Ascending aorta (tissue), 2 donors: ENCODE data around the gene CHIC2. TPM values are rescaled to one million over a fixed set of nuclear protein-coding genes. Genes with fewer than 3 reads are reported as not detected.

Experiments
- DNase-seq, 2 donors: peaks; one replicate each; pipeline ENCODE4 v3.0.0-alpha.2; 2019; ENCODE audit warnings: low spot score in 2 of 2
- H3K27ac ChIP-seq, 2 donors: fragments of 200-600 bp; sonication (generic); one replicate each; pipeline ENCODE4 v1.5.1; 2016 to 2017; ENCODE audit warnings: mild to moderate bottlenecking in 1 of 2
- H3K27me3 ChIP-seq: fragments of 200-600 bp; sonication (generic); one replicate; pipeline ENCODE4 v1.5.1; 2017
- H3K36me3 ChIP-seq, 2 donors: fragments of 200-600 bp; sonication (generic); one replicate each; pipeline ENCODE4 v1.5.1; 2016
- H3K4me1 ChIP-seq, 2 donors: fragments of 200-600 bp; sonication (generic); one replicate each; pipeline ENCODE4 v1.5.1; 2016 to 2017; ENCODE audit warnings: mild to moderate bottlenecking in 1 of 2
- H3K4me3 ChIP-seq, 2 donors: fragments of 200-600 bp; sonication (generic); one replicate each; pipeline ENCODE4 v1.5.1; 2016 to 2017; ENCODE audit warnings: mild to moderate bottlenecking in 1 of 2
- H3K9me3 ChIP-seq, 2 donors: fragments of 200-600 bp; sonication (generic); one replicate each; pipeline ENCODE4 v1.5.1; 2016
- CTCF ChIP-seq, 3 experiments: fragments of 200-600 bp in 2 of 3; fragments of 450-650 bp in 1 of 3; sonication (generic) in 2 of 3; IDR thresholded peaks; one replicate each; pipeline ENCODE4 v1.5.1; 2016 to 2019; ENCODE audit warnings: antibody characterized with exemption in 3 of 3, mild to moderate bottlenecking in 1 of 3, moderate library complexity in 1 of 3
- intact Hi-C: fragments of 100-400 bp; cut with DNase I; formaldehyde crosslinking; loops from one replicate; pipeline ENCODE4 v1.15.1; 2023
- total RNA-seq: library from RNA; depleted of rRNA; stranded (reverse); fragments of >200 nt; gene quantifications from one replicate; pipeline ENCODE4 v1.1.0, GENCODE V29; 2016

The CHIC2 gene
- total RNA-seq, 1 donor from 2014 or later = 34.1 TPM

DNA sequence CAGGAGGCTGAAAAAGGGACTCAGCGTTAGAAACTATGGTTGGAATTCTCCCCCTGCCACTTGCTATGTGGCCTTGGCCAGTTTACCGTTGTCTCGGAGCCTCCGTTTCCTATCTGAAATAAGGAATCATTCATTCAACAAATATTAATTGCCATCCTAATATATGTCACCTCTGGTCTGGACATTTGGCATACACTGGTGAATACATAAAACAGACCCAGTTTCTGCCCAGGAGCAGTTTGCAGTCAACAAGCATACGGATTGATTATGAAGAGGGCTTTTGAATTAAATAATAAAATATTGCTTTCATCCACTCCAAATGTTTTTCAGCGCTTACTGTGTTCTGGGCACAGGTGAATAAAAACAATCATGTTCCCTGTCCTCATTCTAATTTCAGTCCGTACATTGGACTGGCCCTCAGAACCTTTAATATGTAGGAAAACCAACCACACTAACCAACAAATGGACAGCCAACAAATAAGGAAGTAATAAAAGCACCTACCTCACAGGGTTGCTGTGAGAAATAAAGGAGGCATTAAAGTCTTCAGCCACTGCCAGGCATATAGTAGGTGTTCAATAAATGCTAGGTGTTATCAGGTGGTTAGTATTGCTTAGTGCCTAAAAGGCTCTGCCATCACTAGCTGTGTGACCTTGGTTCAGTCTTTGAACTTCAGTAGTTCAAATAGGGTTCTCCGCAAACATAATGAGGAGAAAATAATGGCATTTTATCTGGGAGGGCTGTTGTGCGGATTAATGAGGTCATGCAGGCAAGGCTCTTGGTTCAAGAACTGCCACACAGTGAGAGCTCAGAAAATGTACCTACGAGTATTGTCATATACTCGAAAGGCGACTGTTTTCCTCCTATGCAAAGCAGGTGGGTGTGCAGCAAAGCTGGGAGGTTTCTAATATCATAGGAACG lies 28.3 kb upstream of the CHIC2 start:
- Histone ChIP-seq H3K4me1 (peaks cover 3 to 9% of the 10 kb centered on the region in 2 donors), H3K4me3 (peak overlapping the region; percentile 59 to 82), H3K27ac (peak overlapping the region in 1 of 2 donors; percentile 26), H3K36me3 (no peaks in the 10 kb centered on the region), H3K9me3 (no peaks in the 10 kb centered on the region), H3K27me3 (no peaks in the 10 kb centered on the region)
- no peak for TF ChIP-seq CTCF (IDR thresholded peaks at IDR 0.05)
- DNase-seq = no peak
- intact Hi-C loops = loop anchor here (5.0 kb wide), 1 partner anchor 135 kb away; the partner anchor contains the start of gene PDGFRA

GRCh38 chr4:54091637-54092404 lies 27.4 kb upstream of the CHIC2 start:
- Histone ChIP-seq H3K9me3 (no peaks in the 10 kb centered on the region), H3K27me3 (no peaks in the 10 kb centered on the region), H3K4me3 (peak overlapping the region; percentile 59 to 82), H3K36me3 (no peaks in the 10 kb centered on the region), H3K4me1 (peaks cover 3 to 9% of the 10 kb centered on the region in 2 donors), H3K27ac (peak overlapping the region in 1 of 2 donors; percentile 26)
- peak in 1 of 2 donors; percentile 88 for DNase-seq
- no peak for TF ChIP-seq CTCF (IDR thresholded peaks at IDR 0.05)
- intact Hi-C loops = loop anchor here (1.0 to 5.0 kb wide), 2 partner anchors 28 to 135 kb away; partner anchors contain the start of genes CHIC2 and PDGFRA

- no peak for TF ChIP-seq CTCF (IDR thresholded peaks at IDR 0.05)
- peak overlapping the region; percentile 59 to 82 for H3K4me3 ChIP-seq
- no peaks in the 10 kb centered on the region for H3K36me3 ChIP-seq
- DNase-seq = peak in 1 of 2 donors; percentile 72
- no peaks in the 10 kb centered on the region for H3K9me3 ChIP-seq
- peak overlapping the region; percentile 26 to 28 for H3K27ac ChIP-seq
- intact Hi-C loops = loop anchor here (1.0 to 5.0 kb wide), 2 partner anchors 27 to 136 kb away; partner anchors contain the start of genes CHIC2 and PDGFRA
- H3K4me1 ChIP-seq = peaks cover 3 to 9% of the 10 kb centered on the region in 2 donors
- H3K27me3 ChIP-seq = no peaks in the 10 kb centered on the region
These were observed 26.6 kb upstream of the CHIC2 start for GRCh38 chr4:54090804-54091623.

DNA sequence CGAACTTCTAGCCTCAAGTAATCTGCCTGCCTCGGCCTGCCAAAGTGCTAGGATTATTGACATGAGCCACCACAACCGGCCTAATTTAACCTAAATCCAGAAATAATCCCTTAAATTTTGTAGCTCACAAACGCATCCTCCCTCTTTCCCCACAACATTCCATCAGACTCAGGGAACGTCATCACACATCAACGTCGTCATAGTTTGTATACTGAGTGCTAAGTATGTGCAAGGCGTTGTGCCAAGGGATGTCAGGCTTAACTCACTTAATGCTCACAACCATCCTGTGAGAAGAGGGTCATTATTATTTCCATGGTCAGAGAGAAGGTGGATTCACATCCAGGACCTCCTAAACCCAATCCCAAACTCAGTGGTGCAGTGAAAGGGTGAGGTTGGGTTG lies 26.0 kb upstream of the CHIC2 start:
- Histone ChIP-seq H3K36me3 (no peaks in the 10 kb centered on the region), H3K4me1 (peaks cover 3 to 9% of the 10 kb centered on the region in 2 donors), H3K27ac (no peak overlapping the region), H3K4me3 (peak overlapping the region in 1 of 2 donors; percentile 82), H3K9me3 (no peaks in the 10 kb centered on the region), H3K27me3 (no peaks in the 10 kb centered on the region)
- no peak for TF ChIP-seq CTCF (IDR thresholded peaks at IDR 0.05)
- no peak for DNase-seq
- intact Hi-C loops = loop anchor here (5.0 kb wide), 1 partner anchor 137 kb away; the partner anchor contains the start of gene PDGFRA

DNA sequence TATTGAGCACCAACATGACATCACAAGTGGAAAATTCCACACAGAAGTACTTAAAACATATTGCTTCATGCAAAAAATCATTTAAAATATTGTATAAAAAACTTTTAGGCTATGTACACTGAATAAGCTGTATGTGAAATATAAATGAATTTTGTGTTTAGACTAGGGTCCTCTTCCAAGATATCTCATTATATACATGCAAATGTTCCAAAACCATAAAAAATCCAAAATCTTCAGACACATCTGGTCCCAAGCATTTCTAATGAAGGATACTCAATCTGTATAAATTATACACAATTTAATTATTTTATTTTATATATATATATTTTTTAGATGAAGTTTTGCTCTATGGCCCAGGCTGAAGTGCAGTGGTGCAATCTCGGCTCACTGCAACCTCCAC lies 25.5 kb upstream of the CHIC2 start:
- no peaks in the 10 kb centered on the region for H3K27me3 ChIP-seq
- no peak for TF ChIP-seq CTCF (IDR thresholded peaks at IDR 0.05)
- peaks cover 3 to 9% of the 10 kb centered on the region in 2 donors for H3K4me1 ChIP-seq
- H3K27ac ChIP-seq = no peak overlapping the region
- no peaks in the 10 kb centered on the region for H3K9me3 ChIP-seq
- intact Hi-C loops = loop anchor here (5.0 kb wide), 1 partner anchor 137 kb away; the partner anchor contains the start of gene PDGFRA
- DNase-seq = no peak
- H3K36me3 ChIP-seq = no peaks in the 10 kb centered on the region
- no peak overlapping the region for H3K4me3 ChIP-seq
